Suppressor macrophage (primary cell): ENCODE measurements around the gene WBP2NL.
"Not testable (repeated sequence)": the region's sequence is repeated elsewhere in the genome, so short reads cannot be mapped to it uniquely, and the experiment has no call there.

Experiments
- DNase-seq, 4 experiments: peaks; one replicate each; pipeline ENCODE4 v3.0.0-alpha.2; 2020 to 2022
- total RNA-seq, 17 experiments: gene quantifications; one replicate each; lab custom pipeline; 2026; ENCODE audit warnings: mixed read lengths in 6 of 17, inconsistent platforms in 3 of 17; lab: John Stamatoyannopoulos, UW

WBP2NL gene
- 0.04 to 3.7 (median 0.46) reads per million in 17 experiments for total RNA-seq

GRCh38 chr22:41998361-41999261, at the start of gene WBP2NL:
WBP2NL (plus strand) TSS chr22:41998788; CDS start chr22:41998819, 31 bp downstream.
- peak; percentile 88 to 95 (median 93) for DNase-seq

- not testable (repeated sequence) for DNase-seq
These were observed 49.7 kb upstream of the WBP2NL start for GRCh38 chr22:41948928-41949296.

GRCh38 chr22:41949297-41949965, 49.2 kb upstream of the WBP2NL start:
- DNase-seq: no peak

GRCh38 chr22:41951898-41952474, 46.6 kb upstream of the WBP2NL start, which contains the start of gene SMIM45:
SMIM45 (plus strand) TSS chr22:41952150.
- no peak for DNase-seq

GRCh38 chr22:41952713-41953112, 45.9 kb upstream of the WBP2NL start:
- no peak for DNase-seq

GRCh38 chr22:41957941-41958556, 40.5 kb upstream of the WBP2NL start:
- no peak for DNase-seq

GRCh38 chr22:41963453-41964111, 35.0 kb upstream of the WBP2NL start:
- no peak for DNase-seq

- no peak for DNase-seq
These were observed 34.5 kb upstream of the WBP2NL start for GRCh38 chr22:41964112-41964491.

GRCh38 chr22:41966225-41966606, 32.4 kb upstream of the WBP2NL start:
- DNase-seq: no peak

- DNase-seq: peak; percentile 83 to 91 (median 86)
These were observed 31.9 kb upstream of the WBP2NL start for GRCh38 chr22:41966607-41967240.

- no peak for DNase-seq
These were observed 30.0 kb upstream of the WBP2NL start for GRCh38 chr22:41968601-41969000.

GRCh38 chr22:41969110-41969646, 29.4 kb upstream of the WBP2NL start, which contains the start of gene SEPTIN3:
SEPTIN3 (plus strand) TSS chr22:41969443; CDS start chr22:41971493, 2,050 bp downstream.
- no peak for DNase-seq

GRCh38 chr22:41970601-41971000, 28.0 kb upstream of the WBP2NL start:
- no peak for DNase-seq

- DNase-seq: no peak
These were observed 27.2 kb upstream of the WBP2NL start for GRCh38 chr22:41971431-41971830.

- DNase-seq: no peak
These were observed 23.8 kb upstream of the WBP2NL start for GRCh38 chr22:41974691-41975290.

GRCh38 chr22:41975299-41976069, 23.1 kb upstream of the WBP2NL start:
- DNase-seq: no peak

GRCh38 chr22:41976070-41976901, 22.3 kb upstream of the WBP2NL start:
- peak in 3 of 4 experiments; percentile 38 to 74 (median 63) for DNase-seq

- DNase-seq: peak in 2 of 4 experiments; percentile 16 to 35
These were observed 21.5 kb upstream of the WBP2NL start for GRCh38 chr22:41976961-41977566.

GRCh38 chr22:41978732-41979131, 19.9 kb upstream of the WBP2NL start:
- peak in 1 of 4 experiments; percentile 14 for DNase-seq
